HG03469 (cell line): ENCODE data around the gene LHX4.

Experiments used
- ATAC-seq: cut with Tn5 transposase; IDR thresholded peaks from one replicate; pipeline ENCODE4 v1.9.1; 2021; ENCODE audit warnings: mild to moderate bottlenecking, moderate library complexity, moderate number of reproducible peaks; ENCODE audit not compliant: unreplicated experiment

The LHX4 gene

GRCh38 chr1:180294711-180295110 lies 64.6 kb downstream of the LHX4 start:
- no peak for ATAC-seq

- no peak for ATAC-seq
Measured at GRCh38 chr1:180295999-180296398, 65.9 kb downstream of the LHX4 start.

GRCh38 chr1:180299479-180300221 lies 69.6 kb downstream of the LHX4 start:
- no peak for ATAC-seq

- no peak for ATAC-seq
Measured at GRCh38 chr1:180301135-180301742, 71.2 kb downstream of the LHX4 start.

- ATAC-seq: no peak
Measured at GRCh38 chr1:180309338-180309737, 79.3 kb downstream of the LHX4 start.

GRCh38 chr1:180310095-180310494 lies 80.0 kb downstream of the LHX4 start:
- ATAC-seq: no peak

GRCh38 chr1:180311011-180311730 lies 81.1 kb downstream of the LHX4 start:
- no peak for ATAC-seq

GRCh38 chr1:180312926-180313325 lies 82.9 kb downstream of the LHX4 start:
- no peak for ATAC-seq

GRCh38 chr1:180327089-180327488 lies 97.0 kb downstream of the LHX4 start:
- ATAC-seq: no peak
